Coronary artery (tissue), 2 donors: ENCODE data around the gene PXDN.
A peak's percentile ranks its signal among the peaks of the same experiment; 100 is the strongest.
"Not testable (repeated sequence)": the region's sequence is repeated elsewhere in the genome, so short reads cannot be mapped to it uniquely, and the experiment has no call there.

Source experiments
- DNase-seq: peaks from one replicate; pipeline ENCODE4 v3.0.0-alpha.2; 2017; ENCODE audit warnings: low spot score
- H3K27ac ChIP-seq, 2 donors: fragments of 200-600 bp; sonication (generic); one replicate each; pipeline ENCODE4 v1.5.1; 2016 to 2019
- H3K4me3 ChIP-seq: fragments of 200-600 bp; sonication (generic); 2 replicates; pipeline ENCODE4 v1.5.1; 2016; ENCODE audit warnings: mild to moderate bottlenecking, moderate library complexity
- TF ChIP-seq, protein P1 (sequence below): fragments of 200-600 bp; sonication (generic); IDR thresholded peaks from one replicate; pipeline ENCODE4 v1.5.1; 2019; ENCODE audit warnings: antibody characterized with exemption

Gene PXDN

GRCh38 chr2:1730015-1730927 lies 14.0 kb downstream of the PXDN start:
- peak; percentile 77 for DNase-seq
- H3K27ac ChIP-seq, result peak overlapping the region; percentile 82 to 93
- peak overlapping the region; percentile 52 for H3K4me3 ChIP-seq
- TF ChIP-seq, protein P1, sequence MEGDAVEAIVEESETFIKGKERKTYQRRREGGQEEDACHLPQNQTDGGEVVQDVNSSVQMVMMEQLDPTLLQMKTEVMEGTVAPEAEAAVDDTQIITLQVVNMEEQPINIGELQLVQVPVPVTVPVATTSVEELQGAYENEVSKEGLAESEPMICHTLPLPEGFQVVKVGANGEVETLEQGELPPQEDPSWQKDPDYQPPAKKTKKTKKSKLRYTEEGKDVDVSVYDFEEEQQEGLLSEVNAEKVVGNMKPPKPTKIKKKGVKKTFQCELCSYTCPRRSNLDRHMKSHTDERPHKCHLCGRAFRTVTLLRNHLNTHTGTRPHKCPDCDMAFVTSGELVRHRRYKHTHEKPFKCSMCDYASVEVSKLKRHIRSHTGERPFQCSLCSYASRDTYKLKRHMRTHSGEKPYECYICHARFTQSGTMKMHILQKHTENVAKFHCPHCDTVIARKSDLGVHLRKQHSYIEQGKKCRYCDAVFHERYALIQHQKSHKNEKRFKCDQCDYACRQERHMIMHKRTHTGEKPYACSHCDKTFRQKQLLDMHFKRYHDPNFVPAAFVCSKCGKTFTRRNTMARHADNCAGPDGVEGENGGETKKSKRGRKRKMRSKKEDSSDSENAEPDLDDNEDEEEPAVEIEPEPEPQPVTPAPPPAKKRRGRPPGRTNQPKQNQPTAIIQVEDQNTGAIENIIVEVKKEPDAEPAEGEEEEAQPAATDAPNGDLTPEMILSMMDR, result no peak

GRCh38 chr2:1729242-1729641 lies 15.1 kb downstream of the PXDN start:
- Histone ChIP-seq H3K4me3 (peak overlapping the region; percentile 25), H3K27ac (peak overlapping the region; percentile 82 to 93)
- TF ChIP-seq, protein P1, result no peak
- DNase-seq, result no peak

DNA sequence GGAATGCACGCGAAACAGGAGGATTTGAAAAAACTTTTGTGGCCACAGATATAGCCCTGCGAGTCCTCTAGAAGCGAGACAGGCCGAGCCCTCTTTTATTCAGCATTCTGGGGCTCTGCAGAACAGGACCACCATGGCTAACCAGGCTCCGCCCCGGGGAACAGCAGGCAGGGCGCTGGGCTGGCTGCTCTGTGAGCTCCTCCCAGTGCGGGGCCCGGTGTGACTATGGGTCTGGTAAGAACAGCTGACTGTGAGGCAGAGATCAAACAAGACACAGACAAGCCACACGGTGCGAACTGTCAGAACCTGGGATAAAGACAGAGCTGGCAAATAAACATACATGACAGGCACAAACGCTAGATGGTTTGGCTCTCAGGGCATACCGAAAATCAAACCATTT lies 15.5 kb downstream of the PXDN start:
- peak overlapping the region; percentile 82 to 93 for H3K27ac ChIP-seq
- TF ChIP-seq, protein P1, result no peak
- peak; percentile 72 for DNase-seq
- peak overlapping the region; percentile 25 for H3K4me3 ChIP-seq

- peak overlapping the region in 1 of 2 donors; percentile 93 for H3K27ac ChIP-seq
- TF ChIP-seq, protein P1, result no peak
- no peak overlapping the region for H3K4me3 ChIP-seq
- DNase-seq, result peak; percentile 69
Measured at GRCh38 chr2:1727796-1728474, 16.4 kb downstream of the PXDN start.

DNA sequence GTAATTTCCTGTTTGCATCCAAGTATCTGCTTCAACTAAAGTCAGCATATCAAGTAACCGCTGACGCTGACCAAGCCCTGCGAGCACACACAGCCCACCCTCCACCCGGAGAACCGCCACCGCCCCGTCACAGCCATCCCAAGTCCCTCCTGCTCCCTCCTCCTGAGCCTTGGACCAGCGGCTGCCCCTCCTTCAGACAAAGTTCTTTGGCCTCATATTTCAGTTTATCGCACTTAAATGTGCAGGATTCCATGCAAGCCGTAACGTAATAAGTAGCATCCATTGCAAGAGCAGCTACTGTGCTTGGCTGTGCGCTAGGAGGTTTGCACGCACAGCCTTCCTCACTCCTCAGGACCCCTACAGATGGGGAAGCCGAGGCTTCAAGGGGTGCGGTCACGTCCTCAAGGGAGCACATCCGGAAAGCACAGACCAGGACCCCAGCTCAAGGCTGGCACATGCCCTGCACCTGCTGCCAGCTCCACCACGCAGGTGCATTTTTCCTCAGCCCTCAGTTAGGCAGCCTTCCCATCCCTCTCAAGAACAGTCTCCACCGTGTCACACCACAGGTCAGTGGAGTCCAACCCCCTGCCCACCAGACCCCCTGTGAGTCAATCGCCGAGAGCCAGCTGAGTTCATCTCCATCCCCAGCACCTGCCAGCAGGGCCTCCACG lies 17.1 kb downstream of the PXDN start:
- DNase-seq, result peak; percentile 74
- Histone ChIP-seq H3K27ac (peak overlapping the region in 1 of 2 donors; percentile 48), H3K4me3 (peak overlapping the region; percentile 49)
- TF ChIP-seq, protein P1, result no peak

DNA sequence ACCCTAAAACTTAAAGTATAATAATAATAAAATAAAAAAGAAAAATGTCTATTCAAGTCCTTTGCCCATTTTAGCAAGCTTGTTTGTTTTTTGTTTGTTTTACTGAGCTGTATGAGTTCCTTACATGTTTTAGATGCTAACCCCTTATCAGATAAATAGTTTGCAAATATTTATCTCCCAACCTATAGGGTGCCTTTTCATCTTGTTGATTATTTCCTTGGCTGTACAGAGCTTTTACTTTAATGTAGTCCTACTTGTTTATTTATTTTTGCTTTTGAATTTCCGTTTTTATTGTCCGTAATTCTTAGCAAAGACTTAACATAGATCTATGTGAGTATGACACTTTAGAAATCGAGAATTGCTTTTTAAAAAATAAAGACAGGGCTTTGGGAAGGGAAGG lies 17.8 kb downstream of the PXDN start:
- TF ChIP-seq, protein P1, result no peak
- Histone ChIP-seq H3K27ac (peak overlapping the region in 1 of 2 donors; percentile 48), H3K4me3 (peak overlapping the region; percentile 49)
- no peak for DNase-seq

GRCh38 chr2:1724351-1724750 lies 20.0 kb downstream of the PXDN start:
- not testable (repeated sequence) for H3K27ac ChIP-seq, H3K4me3 ChIP-seq, DNase-seq
